Measurements from ENCODE around the gene ISCU.

GRCh38 chr12:108604208-108604941 is 42.0 kb downstream of the ISCU start:
- no peak for TF ChIP-seq CTCF (IDR thresholded peaks at IDR 0.05 in 2 of 3, conservative IDR thresholded peaks at IDR 0.05 in 1 of 3; ENCODE audit: insufficient read depth in 2 of 3, low read depth in 1 of 3, low read length in 3 of 3)
- TF ChIP-seq SP2 (IDR thresholded peaks at IDR 0.05; ENCODE audit: extremely low read depth, low read depth, low read length, poor library complexity, severe bottlenecking) = no peak
- no peak for TF ChIP-seq BCLAF1 (IDR thresholded peaks at IDR 0.05; ENCODE audit: borderline replicate concordance in 1 of 2, control insufficient read depth in 1 of 2, low read depth in 2 of 2, low read length in 1 of 2)
- no peak for TF ChIP-seq FOXA1 (IDR thresholded peaks at IDR 0.05; ENCODE audit: borderline replicate concordance)
- no peak for TF ChIP-seq MAFG (tag; conservative IDR thresholded peaks at IDR 0.05)
- TF ChIP-seq ZNF274 (IDR thresholded peaks at IDR 0.05; ENCODE audit: borderline replicate concordance, low read depth, low read length) = no peak
- no peak for TF ChIP-seq CBFA2T3 (IDR thresholded peaks at IDR 0.05)
- no peak for TF ChIP-seq ETS1 (conservative IDR thresholded peaks at IDR 0.05; ENCODE audit: control insufficient read depth, low read depth, low read length)
- TF ChIP-seq SMAD3 (CRISPR knock-in tag; conservative IDR thresholded peaks at IDR 0.05) = no peak
